Panc1 (cell line): Measurements from ENCODE around the gene CERS1. TPM values are rescaled to one million over a fixed set of nuclear protein-coding genes. Genes with fewer than 3 reads are reported as not detected.
A peak's percentile ranks its signal among the peaks of the same experiment; 100 is the strongest.

Source experiments
- ATAC-seq: fragments of 200-7000 bp; cut with Tn5 transposase; 2 replicates; pipeline ENCODE4 v1.9.1; 2020; ENCODE audit warnings: mild to moderate bottlenecking, moderate library complexity
- BruUV-seq: library from RNA; stranded (reverse); fragments of 400-500 nt; replicated peaks from 2 replicates; lab custom pipeline; 2021; lab: Mats Ljungman, UMichigan
- CTCF ChIA-PET: fragments of 300-600 bp; sonication (Branson Sonifier 250); formaldehyde crosslinking; loops from one replicate; lab custom pipeline; 2022; ENCODE audit warnings: antibody characterized with exemption; lab: Charles Lee
- POLR2A ChIA-PET: fragments of 300-600 bp; sonication (Branson Sonifier 250); formaldehyde crosslinking; loops from one replicate; lab custom pipeline; 2022; ENCODE audit warnings: antibody characterized with exemption; lab: Charles Lee
- DNase-seq: peaks from one replicate; pipeline ENCODE4 v3.0.0-alpha.2; 2010; ENCODE audit warnings: low read depth, low spot score
- H3K27ac ChIP-seq: 2 replicates; pipeline ENCODE4 v1.5.1; 2011; ENCODE audit warnings: mild to moderate bottlenecking, low read length, inconsistent platforms
- H3K27me3 ChIP-seq: fragments of 200-500 bp; sonication (Bioruptor generic); 2 replicates; pipeline ENCODE4 v1.6.0; 2014; ENCODE audit warnings: low read length, inconsistent platforms; ENCODE audit not compliant: control insufficient read depth, insufficient read depth
- H3K36me3 ChIP-seq: fragments of 200-500 bp; sonication (Bioruptor generic); 2 replicates; pipeline ENCODE4 v1.5.1; 2014; ENCODE audit warnings: inconsistent platforms, mild to moderate bottlenecking, low read length, moderate library complexity; ENCODE audit not compliant: control insufficient read depth, insufficient read depth
- H3K4me1 ChIP-seq: 2 replicates; pipeline ENCODE4 v1.5.1; 2011; ENCODE audit warnings: inconsistent platforms, mild to moderate bottlenecking, low read length, moderate library complexity; ENCODE audit not compliant: control insufficient read depth, insufficient read depth
- H3K4me3 ChIP-seq, 2 experiments: 2 replicates each; pipeline ENCODE4 v1.5.1; 2011 to 2012; ENCODE audit warnings: low read depth in 2 of 2, low read length in 2 of 2, mild to moderate bottlenecking in 2 of 2, inconsistent platforms in 1 of 2, moderate library complexity in 1 of 2
- H3K9me3 ChIP-seq: fragments of 200-500 bp; sonication (Bioruptor generic); 2 replicates; pipeline ENCODE4 v1.5.1; 2014; ENCODE audit warnings: low read depth, mild to moderate bottlenecking, inconsistent platforms, low read length, moderate library complexity; ENCODE audit not compliant: control insufficient read depth, insufficient read depth
- POLR2AphosphoS5 ChIP-seq: IDR thresholded peaks from 2 replicates; pipeline ENCODE4 v1.6.1; 2012; ENCODE audit warnings: mild to moderate bottlenecking, low read depth, low read length, moderate library complexity
- SIN3A ChIP-seq: IDR thresholded peaks from 2 replicates; pipeline ENCODE4 v1.6.1; 2012; ENCODE audit warnings: low read depth, mild to moderate bottlenecking, low read length, moderate library complexity, borderline replicate concordance; ENCODE audit not compliant: insufficient read depth
- TCF7L2 ChIP-seq: IDR thresholded peaks from 2 replicates; pipeline ENCODE4 v1.6.1; 2011; ENCODE audit warnings: mild to moderate bottlenecking, low read depth, low read length, inconsistent platforms
- in situ Hi-C: cut with HindIII; loops from 2 replicates; pipeline ENCODE4 v1.10.0; 2016; ENCODE audit warnings: low sequenced_read_pairs, low pct_unique_long_range_greater_than_20kb
- intact Hi-C: fragments of 100-400 bp; cut with micrococcal nuclease; formaldehyde crosslinking; loops from one replicate; pipeline ENCODE4 v1.10.0; 2022; ENCODE audit not compliant: unreplicated experiment
- total RNA-seq: library from RNA; stranded (reverse); gene quantifications from one replicate; pipeline ENCODE4 v1.2.1, GENCODE V29; 2021; ENCODE audit not compliant: unreplicated experiment
- TF ChIP-seq, protein P1 (sequence below): fragments of 450-650 bp; IDR thresholded peaks from 2 replicates; pipeline ENCODE4 v1.5.1; 2017; ENCODE audit warnings: mild to moderate bottlenecking
- TF ChIP-seq, protein P2 (sequence below), 2 experiments: IDR thresholded peaks; 2 replicates each; pipeline ENCODE4 v1.6.1; 2011 to 2012; ENCODE audit warnings: low read depth in 2 of 2, control low read depth in 1 of 2, low read length in 1 of 2, mild to moderate bottlenecking in 1 of 2, moderate library complexity in 1 of 2; ENCODE audit not compliant: insufficient read depth in 1 of 2

CERS1 gene
- total RNA-seq, 1 experiment from 2014 or later: 4.5 TPM

DNA sequence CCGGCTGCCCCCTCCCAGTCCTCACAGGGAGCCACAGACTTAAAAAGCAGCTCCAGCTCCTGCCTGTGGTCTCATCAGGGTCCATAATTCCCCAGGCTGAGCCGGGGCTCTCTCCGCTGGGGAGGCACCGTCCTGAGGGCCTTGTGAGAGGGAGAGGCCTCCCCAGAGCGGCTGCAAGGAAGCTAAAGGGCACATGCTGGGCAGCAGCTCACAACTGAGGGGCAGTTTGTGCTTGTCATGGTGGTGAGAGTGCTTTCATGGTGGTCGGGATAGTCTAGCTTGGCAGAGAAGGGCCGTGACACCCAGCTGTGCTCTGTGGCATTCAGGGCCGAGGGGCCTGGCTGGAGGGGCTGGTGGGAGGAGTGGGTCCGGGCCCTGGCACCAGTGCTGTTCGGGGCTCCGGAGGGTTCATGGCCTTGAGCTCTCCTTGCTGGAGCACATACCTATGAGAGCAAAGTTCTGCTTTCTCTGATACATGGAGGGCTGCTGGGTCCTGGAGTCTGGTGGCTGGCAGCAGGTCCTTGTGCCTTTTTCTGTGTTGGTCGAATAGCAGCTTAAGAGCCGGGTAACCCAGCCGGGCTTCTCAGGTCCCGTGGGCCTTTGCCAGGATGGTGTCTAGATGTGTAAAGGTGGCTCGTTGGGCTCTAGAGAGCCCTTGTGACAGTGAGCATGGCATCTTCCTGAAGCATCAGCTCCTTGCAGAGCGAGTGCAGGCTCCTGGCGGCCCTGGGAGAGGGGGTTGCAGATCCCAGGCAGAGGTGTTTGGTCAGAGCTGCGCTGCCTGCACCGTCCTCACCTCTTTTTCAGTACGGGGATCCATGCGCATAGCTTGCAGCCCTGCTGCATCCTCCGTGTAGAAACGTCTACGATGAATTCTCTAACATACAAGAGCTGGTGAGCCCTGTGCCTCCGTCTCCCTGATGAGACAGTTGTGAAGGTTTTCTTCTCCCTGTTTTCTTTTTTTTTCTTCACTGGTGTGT lies 55.4 kb downstream of the CERS1 start:
- BruUV-seq: no TSS peak
- TF ChIP-seq, protein P1, sequence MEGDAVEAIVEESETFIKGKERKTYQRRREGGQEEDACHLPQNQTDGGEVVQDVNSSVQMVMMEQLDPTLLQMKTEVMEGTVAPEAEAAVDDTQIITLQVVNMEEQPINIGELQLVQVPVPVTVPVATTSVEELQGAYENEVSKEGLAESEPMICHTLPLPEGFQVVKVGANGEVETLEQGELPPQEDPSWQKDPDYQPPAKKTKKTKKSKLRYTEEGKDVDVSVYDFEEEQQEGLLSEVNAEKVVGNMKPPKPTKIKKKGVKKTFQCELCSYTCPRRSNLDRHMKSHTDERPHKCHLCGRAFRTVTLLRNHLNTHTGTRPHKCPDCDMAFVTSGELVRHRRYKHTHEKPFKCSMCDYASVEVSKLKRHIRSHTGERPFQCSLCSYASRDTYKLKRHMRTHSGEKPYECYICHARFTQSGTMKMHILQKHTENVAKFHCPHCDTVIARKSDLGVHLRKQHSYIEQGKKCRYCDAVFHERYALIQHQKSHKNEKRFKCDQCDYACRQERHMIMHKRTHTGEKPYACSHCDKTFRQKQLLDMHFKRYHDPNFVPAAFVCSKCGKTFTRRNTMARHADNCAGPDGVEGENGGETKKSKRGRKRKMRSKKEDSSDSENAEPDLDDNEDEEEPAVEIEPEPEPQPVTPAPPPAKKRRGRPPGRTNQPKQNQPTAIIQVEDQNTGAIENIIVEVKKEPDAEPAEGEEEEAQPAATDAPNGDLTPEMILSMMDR: no peak
- no peak for TF ChIP-seq TCF7L2
- TF ChIP-seq, protein P2, sequence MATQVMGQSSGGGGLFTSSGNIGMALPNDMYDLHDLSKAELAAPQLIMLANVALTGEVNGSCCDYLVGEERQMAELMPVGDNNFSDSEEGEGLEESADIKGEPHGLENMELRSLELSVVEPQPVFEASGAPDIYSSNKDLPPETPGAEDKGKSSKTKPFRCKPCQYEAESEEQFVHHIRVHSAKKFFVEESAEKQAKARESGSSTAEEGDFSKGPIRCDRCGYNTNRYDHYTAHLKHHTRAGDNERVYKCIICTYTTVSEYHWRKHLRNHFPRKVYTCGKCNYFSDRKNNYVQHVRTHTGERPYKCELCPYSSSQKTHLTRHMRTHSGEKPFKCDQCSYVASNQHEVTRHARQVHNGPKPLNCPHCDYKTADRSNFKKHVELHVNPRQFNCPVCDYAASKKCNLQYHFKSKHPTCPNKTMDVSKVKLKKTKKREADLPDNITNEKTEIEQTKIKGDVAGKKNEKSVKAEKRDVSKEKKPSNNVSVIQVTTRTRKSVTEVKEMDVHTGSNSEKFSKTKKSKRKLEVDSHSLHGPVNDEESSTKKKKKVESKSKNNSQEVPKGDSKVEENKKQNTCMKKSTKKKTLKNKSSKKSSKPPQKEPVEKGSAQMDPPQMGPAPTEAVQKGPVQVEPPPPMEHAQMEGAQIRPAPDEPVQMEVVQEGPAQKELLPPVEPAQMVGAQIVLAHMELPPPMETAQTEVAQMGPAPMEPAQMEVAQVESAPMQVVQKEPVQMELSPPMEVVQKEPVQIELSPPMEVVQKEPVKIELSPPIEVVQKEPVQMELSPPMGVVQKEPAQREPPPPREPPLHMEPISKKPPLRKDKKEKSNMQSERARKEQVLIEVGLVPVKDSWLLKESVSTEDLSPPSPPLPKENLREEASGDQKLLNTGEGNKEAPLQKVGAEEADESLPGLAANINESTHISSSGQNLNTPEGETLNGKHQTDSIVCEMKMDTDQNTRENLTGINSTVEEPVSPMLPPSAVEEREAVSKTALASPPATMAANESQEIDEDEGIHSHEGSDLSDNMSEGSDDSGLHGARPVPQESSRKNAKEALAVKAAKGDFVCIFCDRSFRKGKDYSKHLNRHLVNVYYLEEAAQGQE (IDR thresholded peaks at IDR 0.05; ENCODE audit: insufficient read depth in 1 of 2, low read depth in 2 of 2, low read length in 1 of 2): no peak
- no peak overlapping the region for H3K27ac ChIP-seq
- H3K4me3 ChIP-seq: no peak overlapping the region
- H3K27me3 ChIP-seq: no peaks in the 10 kb centered on the region
- ChIA-PET POLR2A (no interaction called here), CTCF (no interaction called here)
- peak; percentile 46; the same call in 1 of the 2 replicates for ATAC-seq
- H3K9me3 ChIP-seq: no peaks in the 10 kb centered on the region
- in situ Hi-C loops (no loop called here), intact Hi-C loops (loop anchor here (10.0 kb wide), 1 partner anchor 56 kb away; no protein-coding TSS in a partner anchor)
- H3K4me1 ChIP-seq: peaks cover 3% of the 10 kb centered on the region; the same call in 1 of the 2 replicates
- H3K36me3 ChIP-seq: no peaks in the 10 kb centered on the region; the same call in 1 of the 2 replicates
- DNase-seq: no peak

DNA sequence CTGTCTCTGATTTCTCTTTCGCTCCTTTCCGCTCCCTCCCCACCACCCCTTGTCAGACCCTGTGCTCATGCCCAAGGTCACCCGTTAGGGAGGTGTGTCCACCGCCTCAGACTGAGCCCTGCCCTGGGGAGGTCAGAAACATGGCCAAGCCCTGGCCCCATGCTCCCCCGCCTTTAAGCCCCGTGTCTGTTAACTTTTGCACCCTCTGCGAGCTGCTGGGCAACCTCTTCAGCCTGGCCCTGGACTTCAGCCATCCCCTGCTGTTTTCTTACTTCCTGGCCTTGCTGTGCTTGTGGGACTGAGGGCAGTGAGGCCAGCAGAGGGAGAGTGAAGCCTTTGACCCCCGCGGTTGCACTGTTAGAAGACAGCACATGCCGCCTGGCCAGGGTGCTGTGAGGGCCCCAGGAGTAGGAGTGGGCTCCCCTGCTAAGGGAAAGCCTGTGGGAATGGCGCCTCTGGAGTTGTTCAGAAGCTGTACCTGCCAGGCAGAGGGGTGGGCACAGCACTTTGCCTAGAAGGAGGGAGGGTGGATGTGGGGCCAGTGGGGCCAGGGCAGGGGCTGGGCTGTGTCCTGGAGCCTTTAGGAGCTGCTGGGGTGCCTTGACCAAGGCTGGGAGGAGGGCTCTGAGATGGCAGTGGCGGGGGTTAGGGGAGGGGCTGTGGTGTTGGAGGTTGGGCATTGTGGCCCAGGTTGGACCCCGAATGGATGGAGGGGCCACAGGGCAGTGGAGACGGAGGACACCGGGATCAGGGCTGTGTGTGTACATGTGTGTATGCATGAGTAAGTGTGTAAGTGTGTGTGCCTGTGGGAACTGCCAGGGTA lies 56.3 kb downstream of the CERS1 start:
- no peaks in the 10 kb centered on the region; the same call in 1 of the 2 replicates for H3K36me3 ChIP-seq
- H3K4me3 ChIP-seq: no peak overlapping the region
- TF ChIP-seq SIN3A (no peak), TCF7L2 (no peak), POLR2AphosphoS5 (no peak)
- TF ChIP-seq, protein P1: no peak
- TF ChIP-seq, protein P2 (IDR thresholded peaks at IDR 0.05; ENCODE audit: insufficient read depth in 1 of 2, low read depth in 2 of 2, low read length in 1 of 2): no peak
- no TSS peak for BruUV-seq
- peaks cover 7% of the 10 kb centered on the region; the same call in 1 of the 2 replicates for H3K4me1 ChIP-seq
- ChIA-PET POLR2A (no interaction called here), CTCF (no interaction called here)
- in situ Hi-C loops: no loop called here
- no peaks in the 10 kb centered on the region for H3K27me3 ChIP-seq
- ATAC-seq (no peak), DNase-seq (no peak)
- H3K9me3 ChIP-seq: no peaks in the 10 kb centered on the region
- no peak overlapping the region for H3K27ac ChIP-seq
- intact Hi-C loops: loop anchor here (10.0 kb wide), 1 partner anchor 55 kb away; no protein-coding TSS in a partner anchor
